ENCODE results near the gene ATOX1. TPM values are rescaled to one million over a fixed set of nuclear protein-coding genes. Genes with fewer than 3 reads are reported as not detected.

Gene ATOX1
- total RNA-seq, 2 experiments from 2014 or later: 58.2 to 92.5 TPM

DNA sequence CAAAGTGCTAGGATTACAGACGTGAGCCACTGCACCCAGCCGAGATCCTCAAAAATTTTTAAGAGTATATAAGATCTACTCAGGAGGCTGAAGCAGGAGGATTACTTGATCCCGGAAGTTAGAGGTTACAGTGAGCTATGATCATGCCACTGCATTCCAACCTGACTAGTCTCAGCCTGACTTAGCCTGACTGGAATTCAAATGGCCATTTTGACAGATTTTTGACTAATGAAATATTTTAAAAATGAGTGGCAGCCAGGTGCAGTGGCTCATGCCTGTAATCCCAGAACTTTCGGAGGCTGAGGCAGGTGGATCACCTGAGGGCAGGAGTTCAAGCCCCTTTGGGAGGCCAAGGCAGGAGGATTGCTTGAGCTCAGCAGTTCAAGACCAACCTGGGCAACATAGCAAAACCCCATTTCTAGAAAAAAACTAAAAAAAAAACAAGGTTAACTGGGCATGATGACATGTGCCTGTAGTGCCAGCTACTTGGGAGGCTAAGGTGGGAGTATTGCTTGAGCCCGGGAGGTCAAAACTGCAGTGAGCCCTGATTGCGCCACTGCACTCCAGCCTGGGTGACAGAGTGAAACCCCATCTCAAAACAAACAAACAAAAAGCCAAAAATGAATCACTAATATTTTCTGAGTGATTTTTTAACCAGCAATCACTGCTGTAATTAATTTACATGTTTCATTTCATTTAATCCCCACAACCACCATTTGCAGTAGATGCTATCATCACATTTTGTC, 16.6 kb downstream of the ATOX1 start:
- no peaks in the 10 kb centered on the region for H3K9me2 ChIP-seq (ENCODE audit: insufficient read depth, low read length)
- no peaks in the 10 kb centered on the region for H3K9me3 ChIP-seq (ENCODE audit: low read length)
- no TSS peak for BruUV-seq (replicated peaks)
- H3K79me2 ChIP-seq (ENCODE audit: insufficient read depth, low read depth, low read length): no peaks in the 10 kb centered on the region
- no peak overlapping the region for H2AFZ ChIP-seq (ENCODE audit: low read length)
- H3K4me3 ChIP-seq (ENCODE audit: low read depth, low read length, poor library complexity, severe bottlenecking): no peak overlapping the region
- intact Hi-C loops (cut with micrococcal nuclease; ENCODE audit: unreplicated experiment): loop anchor here (2.0 to 5.0 kb wide), 2 partner anchors 220 to 295 kb away; partner anchors contain the start of gene SLC36A1
- H3K36me3 ChIP-seq (ENCODE audit: insufficient read depth, low read length): peaks cover 41% of the 10 kb centered on the region
- DNase-seq (ENCODE audit: low spot score): no peak
- no peaks in the 10 kb centered on the region for H3K4me1 ChIP-seq (ENCODE audit: insufficient read depth, low read length, poor library complexity, severe bottlenecking)
- CTCF ChIA-PET (ENCODE audit: unreplicated experiment): interaction anchor here (1.0 to 2.7 kb wide), 3 partner anchors 43 to 90 kb away, joined by 3 to 8 read pairs (median 4); no protein-coding TSS in a partner anchor
- TF ChIP-seq EZH2phosphoT487 (IDR thresholded peaks at IDR 0.05; ENCODE audit: borderline replicate concordance, low read depth, low read length): no peak
- TF ChIP-seq, protein P1, sequence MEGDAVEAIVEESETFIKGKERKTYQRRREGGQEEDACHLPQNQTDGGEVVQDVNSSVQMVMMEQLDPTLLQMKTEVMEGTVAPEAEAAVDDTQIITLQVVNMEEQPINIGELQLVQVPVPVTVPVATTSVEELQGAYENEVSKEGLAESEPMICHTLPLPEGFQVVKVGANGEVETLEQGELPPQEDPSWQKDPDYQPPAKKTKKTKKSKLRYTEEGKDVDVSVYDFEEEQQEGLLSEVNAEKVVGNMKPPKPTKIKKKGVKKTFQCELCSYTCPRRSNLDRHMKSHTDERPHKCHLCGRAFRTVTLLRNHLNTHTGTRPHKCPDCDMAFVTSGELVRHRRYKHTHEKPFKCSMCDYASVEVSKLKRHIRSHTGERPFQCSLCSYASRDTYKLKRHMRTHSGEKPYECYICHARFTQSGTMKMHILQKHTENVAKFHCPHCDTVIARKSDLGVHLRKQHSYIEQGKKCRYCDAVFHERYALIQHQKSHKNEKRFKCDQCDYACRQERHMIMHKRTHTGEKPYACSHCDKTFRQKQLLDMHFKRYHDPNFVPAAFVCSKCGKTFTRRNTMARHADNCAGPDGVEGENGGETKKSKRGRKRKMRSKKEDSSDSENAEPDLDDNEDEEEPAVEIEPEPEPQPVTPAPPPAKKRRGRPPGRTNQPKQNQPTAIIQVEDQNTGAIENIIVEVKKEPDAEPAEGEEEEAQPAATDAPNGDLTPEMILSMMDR (conservative IDR thresholded peaks at IDR 0.05; ENCODE audit: low read length): no peak
- H3K4me2 ChIP-seq (ENCODE audit: low read length): no peak overlapping the region
- no peak overlapping the region for H3K27ac ChIP-seq (ENCODE audit: low read depth, low read length, poor library complexity, severe bottlenecking)
- no peaks in the 10 kb centered on the region for H4K20me1 ChIP-seq (ENCODE audit: insufficient read depth, low read length)
- POLR2A ChIA-PET: interaction anchor here (0.9 kb wide), 1 partner anchor 10 kb away, joined by 3 read pairs; no protein-coding TSS in a partner anchor

DNA sequence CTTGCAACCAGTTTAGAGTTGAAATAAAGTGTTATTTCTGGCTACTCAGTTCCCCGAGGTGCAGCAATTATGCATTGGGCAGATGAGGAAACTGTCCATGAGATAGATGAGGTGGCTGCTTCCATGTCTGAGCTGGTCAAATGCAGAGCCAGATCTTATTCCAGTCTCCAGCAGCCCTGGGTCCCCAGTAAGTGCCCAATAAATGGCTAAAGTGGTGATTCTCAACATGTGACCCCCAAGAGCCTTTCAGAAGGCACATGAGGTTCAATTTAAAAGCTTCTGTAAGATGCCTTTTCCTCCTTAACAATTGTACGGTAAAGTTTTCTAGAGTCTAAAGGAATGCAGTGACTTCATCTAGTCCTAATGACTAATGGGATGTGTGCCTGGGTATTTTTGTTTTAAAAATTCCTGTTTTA, 17.5 kb downstream of the ATOX1 start:
- no peak for TF ChIP-seq EZH2phosphoT487 (IDR thresholded peaks at IDR 0.05; ENCODE audit: borderline replicate concordance, low read depth, low read length)
- TF ChIP-seq, protein P1 (conservative IDR thresholded peaks at IDR 0.05; ENCODE audit: low read length): peak; percentile 58
- intact Hi-C loops (cut with micrococcal nuclease; ENCODE audit: unreplicated experiment): loop anchor here (1.0 to 5.0 kb wide), 2 partner anchors 82 to 219 kb away; no protein-coding TSS in a partner anchor
- Histone ChIP-seq H2AFZ (ENCODE audit: low read length) (no peak overlapping the region), H3K4me2 (ENCODE audit: low read length) (no peak overlapping the region), H3K4me3 (ENCODE audit: low read depth, low read length, poor library complexity, severe bottlenecking) (no peak overlapping the region), H3K4me1 (ENCODE audit: insufficient read depth, low read length, poor library complexity, severe bottlenecking) (no peaks in the 10 kb centered on the region), H4K20me1 (ENCODE audit: insufficient read depth, low read length) (no peaks in the 10 kb centered on the region), H3K27ac (ENCODE audit: low read depth, low read length, poor library complexity, severe bottlenecking) (no peak overlapping the region), H3K36me3 (ENCODE audit: insufficient read depth, low read length) (peaks cover 36% of the 10 kb centered on the region; the same call in 1 of the 2 replicates), H3K79me2 (ENCODE audit: insufficient read depth, low read depth, low read length) (no peaks in the 10 kb centered on the region), H3K9me2 (ENCODE audit: insufficient read depth, low read length) (no peaks in the 10 kb centered on the region), H3K9me3 (ENCODE audit: low read length) (no peaks in the 10 kb centered on the region)
- ChIA-PET CTCF (ENCODE audit: unreplicated experiment) (interaction anchor here (1.0 to 2.7 kb wide), 3 partner anchors 42 to 89 kb away, joined by 3 to 8 read pairs (median 4); no protein-coding TSS in a partner anchor), POLR2A (no interaction called here)
- BruUV-seq (replicated peaks): no TSS peak
- no peak for DNase-seq (ENCODE audit: low spot score)

All from OCI-LY7 (cell line).